GM18951 (cell line): ENCODE data around the gene ZNF260.
A peak's percentile ranks its signal among the peaks of the same experiment; 100 is the strongest.
"Not testable (repeated sequence)": the region's sequence is repeated elsewhere in the genome, so short reads cannot be mapped to it uniquely, and the experiment has no call there.

Experiments used
- POLR2A ChIP-seq: IDR thresholded peaks from 4 replicates; pipeline ENCODE4 v1.6.1; 2011; ENCODE audit warnings: mild to moderate bottlenecking; ENCODE audit not compliant: insufficient read length, insufficient read depth; ENCODE audit errors: extremely low read depth
- in situ Hi-C: fragments of 300-500 bp; cut with MboI; formaldehyde crosslinking; loops from one replicate; pipeline ENCODE4 v1.12.0; 2022; ENCODE audit warnings: low sequenced_read_pairs, mixed read lengths, inconsistent platforms; ENCODE audit not compliant: unreplicated experiment

ZNF260 gene

GRCh38 chr19:36514012-36514612 is 14.0 kb downstream of the ZNF260 start:
- in situ Hi-C loops: no loop called here
- TF ChIP-seq POLR2A: no peak

- in situ Hi-C loops: no loop called here
- no peak for TF ChIP-seq POLR2A
Observed at GRCh38 chr19:36508325-36508724, 19.7 kb downstream of the ZNF260 start.

- TF ChIP-seq POLR2A: no peak
- in situ Hi-C loops: no loop called here
Observed at GRCh38 chr19:36501973-36502372, 26.1 kb downstream of the ZNF260 start.

GRCh38 chr19:36497001-36497400 is 31.1 kb downstream of the ZNF260 start:
- TF ChIP-seq POLR2A: no peak
- in situ Hi-C loops: no loop called here

- in situ Hi-C loops: not testable (repeated sequence)
Observed at GRCh38 chr19:36492689-36493453, 35.2 kb downstream of the ZNF260 start.

- in situ Hi-C loops: not testable (repeated sequence)
Observed at GRCh38 chr19:36490846-36491245, 37.2 kb downstream of the ZNF260 start.

GRCh38 chr19:36489920-36490415 is 38.1 kb downstream of the ZNF260 start:
- TF ChIP-seq POLR2A: no peak
- in situ Hi-C loops: no loop called here

GRCh38 chr19:36489118-36489919 is 38.8 kb downstream of the ZNF260 start, which contains the start of gene ZNF566:
Gene ZNF566 (minus strand): TSS chr19:36489561. CDS start chr19:36476557, 13,004 bp downstream.
- TF ChIP-seq POLR2A: peak; percentile 55
- in situ Hi-C loops: no loop called here

- TF ChIP-seq POLR2A: no peak
- in situ Hi-C loops: no loop called here
Observed at GRCh38 chr19:36488846-36489117, 39.3 kb downstream of the ZNF260 start.

GRCh38 chr19:36488118-36488845 is 39.8 kb downstream of the ZNF260 start:
- in situ Hi-C loops: no loop called here
- TF ChIP-seq POLR2A: no peak

GRCh38 chr19:36483653-36484052 is 44.4 kb downstream of the ZNF260 start:
- TF ChIP-seq POLR2A: no peak
- in situ Hi-C loops: no loop called here

- in situ Hi-C loops: no loop called here
- no peak for TF ChIP-seq POLR2A
Observed at GRCh38 chr19:36482876-36483275, 45.2 kb downstream of the ZNF260 start.
